HG03108 (cell line): ENCODE measurements around the gene TAGAP.

Experiments
- ATAC-seq: cut with Tn5 transposase; IDR thresholded peaks from one replicate; pipeline ENCODE4 v1.9.1; 2021; ENCODE audit warnings: moderate library complexity; ENCODE audit not compliant: unreplicated experiment

TAGAP gene

GRCh38 chr6:159071843-159072769 is 27.3 kb upstream of the TAGAP start:
- no peak for ATAC-seq

GRCh38 chr6:159068904-159069578 is 24.2 kb upstream of the TAGAP start:
- ATAC-seq, result no peak

GRCh38 chr6:159067334-159067733 is 22.5 kb upstream of the TAGAP start:
- no peak for ATAC-seq

- no peak for ATAC-seq
Measured at GRCh38 chr6:159066483-159066882, 21.7 kb upstream of the TAGAP start.

DNA sequence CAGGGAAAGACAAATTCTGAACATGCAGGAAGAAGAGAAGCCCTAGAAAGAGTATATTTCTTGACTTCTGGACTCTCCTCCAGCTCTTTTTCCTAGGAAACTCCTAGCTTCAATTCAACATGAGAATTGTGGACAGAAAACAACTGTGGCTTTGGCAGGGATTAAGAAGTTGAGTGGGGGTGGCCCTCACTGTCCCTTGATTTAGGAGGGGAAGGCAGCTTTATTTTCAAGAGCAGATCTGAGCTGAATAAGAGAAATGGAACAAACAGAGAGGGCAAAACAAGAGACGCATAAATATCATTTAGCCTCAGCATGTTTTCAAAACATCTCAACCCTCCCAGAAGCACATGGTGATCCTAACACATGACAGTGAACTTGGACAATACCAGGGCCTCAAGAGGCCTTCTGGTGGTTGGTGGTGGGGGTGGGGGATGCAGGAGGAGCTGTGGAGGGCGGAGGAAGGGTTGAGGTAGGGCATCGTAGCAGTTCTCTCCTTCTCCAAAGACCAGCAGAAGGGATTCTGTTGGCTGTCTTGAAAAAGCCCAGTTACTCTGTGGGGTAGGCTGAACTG is 21.1 kb upstream of the TAGAP start:
- ATAC-seq, result no peak

DNA sequence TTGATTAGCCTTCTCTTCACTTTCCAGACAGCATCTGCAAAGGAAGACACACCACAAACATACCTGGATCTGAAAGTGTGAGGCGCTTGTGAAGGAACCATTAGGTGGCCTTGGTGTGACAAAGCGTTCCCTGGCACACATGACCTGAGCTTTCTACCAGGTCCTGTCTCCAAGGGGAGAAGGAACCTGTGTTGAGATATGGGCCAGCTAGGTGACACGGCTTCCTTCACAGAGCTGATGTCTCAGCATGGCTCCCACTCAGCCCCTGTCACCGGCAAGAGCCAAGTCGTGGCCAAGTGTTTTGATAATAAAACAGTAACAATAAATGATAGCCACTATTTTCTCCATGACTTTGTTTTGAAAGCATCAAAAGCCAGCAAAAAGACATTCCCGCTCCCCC is 20.3 kb upstream of the TAGAP start:
- ATAC-seq, result no peak

GRCh38 chr6:159064477-159064876 is 19.7 kb upstream of the TAGAP start:
- ATAC-seq, result no peak

- ATAC-seq, result no peak
Measured at GRCh38 chr6:159063549-159063948, 18.8 kb upstream of the TAGAP start.

DNA sequence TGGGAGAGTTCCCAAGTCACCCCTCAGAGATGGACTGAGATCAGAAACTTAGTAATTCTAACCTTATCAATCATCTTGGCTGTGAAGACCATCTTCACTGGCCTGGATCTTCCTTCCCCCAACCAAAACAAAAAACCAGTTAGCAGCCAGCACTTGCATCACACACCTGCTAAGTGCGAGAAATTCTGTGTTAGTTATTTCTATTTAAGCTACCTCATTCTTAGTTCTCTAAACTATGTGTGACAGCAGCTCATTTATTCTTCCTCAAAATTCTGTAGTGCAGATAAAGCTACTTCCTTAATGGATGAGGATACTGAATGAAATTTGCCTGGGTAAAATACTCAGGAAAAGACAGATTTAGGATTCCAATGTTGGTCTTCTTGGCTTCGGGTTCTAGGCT is 18.2 kb upstream of the TAGAP start:
- ATAC-seq, result no peak

- ATAC-seq, result peak; percentile 47
Measured at GRCh38 chr6:159062564-159062945, 17.8 kb upstream of the TAGAP start.

DNA sequence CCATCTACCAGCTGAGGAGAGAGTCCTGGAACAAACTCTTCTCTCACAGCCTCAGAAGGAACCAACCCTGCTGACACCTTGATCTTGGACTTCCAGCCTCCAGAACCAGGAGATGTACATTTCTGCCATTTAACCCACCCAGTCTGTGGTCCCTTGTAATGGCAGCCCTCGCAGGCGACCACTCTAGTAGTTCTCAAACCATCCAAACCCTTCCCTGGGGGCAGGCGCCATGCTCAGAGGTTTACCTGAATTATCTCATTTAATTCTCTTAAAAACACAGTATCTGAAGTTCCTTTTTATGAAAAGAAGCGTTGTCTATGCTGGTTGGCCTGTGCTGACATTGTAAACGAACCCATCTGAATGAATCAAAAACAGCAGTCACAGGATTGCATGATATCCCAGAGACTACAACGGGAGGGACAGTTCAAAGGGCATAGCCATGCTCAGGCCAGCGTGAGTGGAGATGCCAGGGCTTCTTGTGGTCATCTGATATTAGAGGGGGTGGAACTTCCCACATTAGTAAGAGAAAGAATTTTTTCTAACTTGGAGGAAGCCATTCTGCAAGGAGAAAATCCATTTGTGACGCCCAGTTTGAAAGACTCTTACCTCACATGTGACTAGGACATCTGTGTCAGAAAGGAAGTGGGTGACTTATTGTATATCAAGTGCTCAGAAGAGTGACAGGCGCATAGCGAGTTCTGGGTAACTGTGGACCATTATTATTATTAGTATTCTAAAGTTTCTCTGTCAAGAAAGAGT is 17.2 kb upstream of the TAGAP start:
- peak; percentile 66 for ATAC-seq

- no peak for ATAC-seq
Measured at GRCh38 chr6:159061146-159061545, 16.4 kb upstream of the TAGAP start.

- ATAC-seq, result no peak
Measured at GRCh38 chr6:159059885-159060506, 15.2 kb upstream of the TAGAP start.

GRCh38 chr6:159059141-159059540 is 14.3 kb upstream of the TAGAP start:
- ATAC-seq, result no peak

- no peak for ATAC-seq
Measured at GRCh38 chr6:159056899-159057298, 12.1 kb upstream of the TAGAP start.

- no peak for ATAC-seq
Measured at GRCh38 chr6:159056432-159056831, 11.6 kb upstream of the TAGAP start.

DNA sequence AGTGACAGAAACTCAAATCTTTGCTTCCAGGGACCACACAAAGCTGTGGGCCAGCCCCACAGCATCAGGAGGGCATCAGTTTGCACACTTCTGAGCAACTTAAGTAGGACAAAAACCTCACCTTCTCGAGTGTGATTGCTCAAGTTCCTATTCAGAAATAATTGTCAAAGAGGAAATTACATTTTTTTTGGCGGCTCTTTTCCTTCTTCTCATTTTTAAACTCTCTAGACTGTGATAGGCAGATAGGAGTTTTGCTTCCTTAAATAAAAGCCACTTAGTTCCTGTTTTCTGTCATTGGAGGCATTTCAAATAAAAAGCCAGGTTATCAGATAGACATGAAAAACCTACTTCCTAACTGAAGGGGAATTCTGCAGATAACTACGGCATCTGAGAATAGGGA is 11.2 kb upstream of the TAGAP start:
- no peak for ATAC-seq

GRCh38 chr6:159053781-159054398 is 9.1 kb upstream of the TAGAP start:
- ATAC-seq, result no peak

DNA sequence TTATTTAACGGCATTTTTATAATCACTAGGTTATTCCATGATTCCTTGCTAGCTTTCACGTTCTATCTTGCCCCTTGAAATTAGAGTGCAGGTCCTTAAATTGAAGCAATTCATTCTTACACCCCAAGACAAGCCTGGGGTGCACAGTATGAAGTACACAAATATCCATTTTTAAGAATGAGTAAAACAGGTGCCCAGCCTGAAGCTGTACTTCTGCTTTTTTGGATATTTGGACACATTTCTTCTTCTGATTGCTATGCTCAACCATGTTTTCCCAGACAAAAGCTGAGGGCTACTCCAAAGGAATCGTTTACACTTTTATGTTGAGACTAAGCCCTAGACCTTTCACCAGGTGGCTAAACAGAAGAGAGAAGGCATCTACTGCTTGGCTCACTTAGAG is 7.9 kb upstream of the TAGAP start:
- no peak for ATAC-seq
